ENCODE results near the gene ATXN10. TPM values are rescaled to one million over a fixed set of nuclear protein-coding genes. Genes with fewer than 3 reads are reported as not detected.

ATXN10 gene
- total and polyA plus RNA-seq, 2 of the 13 experiments (the other 11 are each of a cell fraction or from before 2014, with no cell fraction given), result 60.1 to 194 TPM

- WGBS (ENCODE audit: low lambda C conversion rate), result 81% methylated on average over 17 of the region's 24 CpGs
- Histone ChIP-seq H3K27ac (ENCODE audit: extremely low read length, insufficient read depth, low read length) (no peak overlapping the region), H3K9me3 (ENCODE audit: low read length) (no peaks in the 10 kb centered on the region), H3K27me3 (ENCODE audit: control insufficient read depth in 1 of 2, insufficient read depth in 2 of 2, low read length in 2 of 2) (no peaks in the 10 kb centered on the region; a peak in 1 of 5 replicates), H3K9ac (ENCODE audit: insufficient read depth, low read depth, low read length) (no peak overlapping the region), H4K20me1 (ENCODE audit: insufficient read depth, low read length) (no peaks in the 10 kb centered on the region), H3K4me3 (replicated peaks in 1 of 3; ENCODE audit: insufficient read depth in 1 of 3, low read depth in 2 of 3, low read length in 3 of 3) (no peak overlapping the region), H2AFZ (ENCODE audit: low read length) (no peak overlapping the region), H3K4me1 (ENCODE audit: insufficient read depth, low read length) (peaks cover 74% of the 10 kb centered on the region), H3K79me2 (ENCODE audit: insufficient read depth, low read length) (no peaks in the 10 kb centered on the region), H3K4me2 (ENCODE audit: low read depth, low read length) (no peak overlapping the region), H3K36me3 (replicated peaks in 1 of 2; ENCODE audit: control insufficient read depth in 1 of 2, insufficient read depth in 2 of 2, low read length in 2 of 2) (no peaks in the 10 kb centered on the region)
- intact Hi-C loops (cut with micrococcal nuclease; ENCODE audit: unreplicated experiment), result loop anchor here (10.0 kb wide), 2 partner anchors 184 to 224 kb away; no protein-coding TSS in a partner anchor
- FAIRE-seq, result no peak
- BruUV-seq (replicated peaks), result no TSS peak
- in situ Hi-C loops (cut with HindIII; ENCODE audit: extremely low pct_ligation_motif_present, low pct_unique_long_range_greater_than_20kb), result loop anchor here (5.0 to 25.0 kb wide), 3 partner anchors 64 to 471 kb away; no protein-coding TSS in a partner anchor
- DNase-seq (ENCODE audit: low spot score), result no peak
- ATAC-seq, result no peak
- TF ChIP-seq ZNF768 (CRISPR knock-in tag; IDR thresholded peaks at IDR 0.05) (peak; percentile 97), CEBPZ (IDR thresholded peaks at IDR 0.05; ENCODE audit: low read length) (no peak), PPARG (CRISPR knock-in tag; conservative IDR thresholded peaks at IDR 0.05) (no peak), MAFG (CRISPR knock-in tag; IDR thresholded peaks at IDR 0.05) (no peak), SAP130 (CRISPR knock-in tag; IDR thresholded peaks at IDR 0.05; ENCODE audit: low read depth) (no peak)
- ChIA-PET CTCF (ENCODE audit: low intra/inter-chr PET ratio, low total read pairs) (no interaction called here), POLR2A (no interaction called here)
These were observed 30.6 kb upstream of the ATXN10 start for GRCh38 chr22:45640941-45641621.

All from HepG2 (cell line).